HL-60 (cell line): ENCODE results near the gene TBC1D4.

Experiments used
- DNase-seq, 2 experiments: peaks; one replicate each; pipeline ENCODE4 v3.0.0-alpha.2; 2010 to 2020; ENCODE audit warnings: low read depth in 1 of 2, low spot score in 1 of 2
- H3K27ac ChIP-seq: fragments of 250-450 bp; sonication (Bioruptor Pico); replicated peaks from 2 replicates; pipeline ENCODE4 v1.5.1; 2020; ENCODE audit warnings: mild to moderate bottlenecking, moderate library complexity
- H3K27me3 ChIP-seq: fragments of 250-450 bp; sonication (Bioruptor Pico); 2 replicates; pipeline ENCODE4 v1.5.1; 2021; ENCODE audit warnings: mild to moderate bottlenecking, moderate library complexity; ENCODE audit not compliant: insufficient read depth, poor library complexity, severe bottlenecking
- H3K4me3 ChIP-seq: replicated peaks from 2 replicates; pipeline ENCODE4 v1.5.1; 2011; ENCODE audit warnings: mild to moderate bottlenecking, control low read depth, low read length; ENCODE audit not compliant: insufficient read depth
- GABPA ChIP-seq: IDR thresholded peaks from 2 replicates; pipeline ENCODE4 v1.6.1; 2012; ENCODE audit warnings: low read depth
- POLR2AphosphoS5 ChIP-seq: IDR thresholded peaks from 2 replicates; pipeline ENCODE4 v1.6.1; 2012; ENCODE audit warnings: low read depth
- SPI1 ChIP-seq: IDR thresholded peaks from 2 replicates; pipeline ENCODE4 v1.6.1; 2012; ENCODE audit warnings: low read depth, mild to moderate bottlenecking, borderline replicate concordance
- TF ChIP-seq, protein P1 (sequence below): IDR thresholded peaks from one replicate; pipeline ENCODE4 v1.5.1; 2011; ENCODE audit warnings: low read length, control low read depth, inconsistent platforms; ENCODE audit not compliant: insufficient read depth
- TF ChIP-seq, protein P2 (sequence below): IDR thresholded peaks from 2 replicates; pipeline ENCODE4 v1.6.1; 2012; ENCODE audit warnings: low read depth; ENCODE audit not compliant: insufficient replicate concordance

Gene TBC1D4

DNA sequence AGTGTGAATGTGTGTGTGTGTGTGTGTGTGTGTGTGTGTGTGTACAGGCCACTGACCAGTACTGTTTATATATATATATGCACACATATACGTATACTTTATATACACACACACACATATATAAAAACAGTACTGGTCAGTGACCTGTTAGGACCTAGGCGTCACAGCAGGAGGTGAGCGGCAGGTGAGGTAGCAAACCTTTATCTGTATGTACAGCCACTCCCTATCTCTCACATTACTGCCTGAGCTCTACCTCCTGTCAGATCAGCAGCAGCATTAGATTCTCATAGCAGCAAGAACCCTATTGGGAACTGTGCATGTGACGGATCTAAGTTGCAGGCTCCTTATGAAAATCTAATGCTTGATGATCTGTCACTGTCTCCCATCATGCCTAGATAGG, 34.5 kb downstream of the TBC1D4 start:
- DNase-seq = no peak
- TF ChIP-seq, protein P1, sequence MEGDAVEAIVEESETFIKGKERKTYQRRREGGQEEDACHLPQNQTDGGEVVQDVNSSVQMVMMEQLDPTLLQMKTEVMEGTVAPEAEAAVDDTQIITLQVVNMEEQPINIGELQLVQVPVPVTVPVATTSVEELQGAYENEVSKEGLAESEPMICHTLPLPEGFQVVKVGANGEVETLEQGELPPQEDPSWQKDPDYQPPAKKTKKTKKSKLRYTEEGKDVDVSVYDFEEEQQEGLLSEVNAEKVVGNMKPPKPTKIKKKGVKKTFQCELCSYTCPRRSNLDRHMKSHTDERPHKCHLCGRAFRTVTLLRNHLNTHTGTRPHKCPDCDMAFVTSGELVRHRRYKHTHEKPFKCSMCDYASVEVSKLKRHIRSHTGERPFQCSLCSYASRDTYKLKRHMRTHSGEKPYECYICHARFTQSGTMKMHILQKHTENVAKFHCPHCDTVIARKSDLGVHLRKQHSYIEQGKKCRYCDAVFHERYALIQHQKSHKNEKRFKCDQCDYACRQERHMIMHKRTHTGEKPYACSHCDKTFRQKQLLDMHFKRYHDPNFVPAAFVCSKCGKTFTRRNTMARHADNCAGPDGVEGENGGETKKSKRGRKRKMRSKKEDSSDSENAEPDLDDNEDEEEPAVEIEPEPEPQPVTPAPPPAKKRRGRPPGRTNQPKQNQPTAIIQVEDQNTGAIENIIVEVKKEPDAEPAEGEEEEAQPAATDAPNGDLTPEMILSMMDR = no peak
- TF ChIP-seq, protein P2, sequence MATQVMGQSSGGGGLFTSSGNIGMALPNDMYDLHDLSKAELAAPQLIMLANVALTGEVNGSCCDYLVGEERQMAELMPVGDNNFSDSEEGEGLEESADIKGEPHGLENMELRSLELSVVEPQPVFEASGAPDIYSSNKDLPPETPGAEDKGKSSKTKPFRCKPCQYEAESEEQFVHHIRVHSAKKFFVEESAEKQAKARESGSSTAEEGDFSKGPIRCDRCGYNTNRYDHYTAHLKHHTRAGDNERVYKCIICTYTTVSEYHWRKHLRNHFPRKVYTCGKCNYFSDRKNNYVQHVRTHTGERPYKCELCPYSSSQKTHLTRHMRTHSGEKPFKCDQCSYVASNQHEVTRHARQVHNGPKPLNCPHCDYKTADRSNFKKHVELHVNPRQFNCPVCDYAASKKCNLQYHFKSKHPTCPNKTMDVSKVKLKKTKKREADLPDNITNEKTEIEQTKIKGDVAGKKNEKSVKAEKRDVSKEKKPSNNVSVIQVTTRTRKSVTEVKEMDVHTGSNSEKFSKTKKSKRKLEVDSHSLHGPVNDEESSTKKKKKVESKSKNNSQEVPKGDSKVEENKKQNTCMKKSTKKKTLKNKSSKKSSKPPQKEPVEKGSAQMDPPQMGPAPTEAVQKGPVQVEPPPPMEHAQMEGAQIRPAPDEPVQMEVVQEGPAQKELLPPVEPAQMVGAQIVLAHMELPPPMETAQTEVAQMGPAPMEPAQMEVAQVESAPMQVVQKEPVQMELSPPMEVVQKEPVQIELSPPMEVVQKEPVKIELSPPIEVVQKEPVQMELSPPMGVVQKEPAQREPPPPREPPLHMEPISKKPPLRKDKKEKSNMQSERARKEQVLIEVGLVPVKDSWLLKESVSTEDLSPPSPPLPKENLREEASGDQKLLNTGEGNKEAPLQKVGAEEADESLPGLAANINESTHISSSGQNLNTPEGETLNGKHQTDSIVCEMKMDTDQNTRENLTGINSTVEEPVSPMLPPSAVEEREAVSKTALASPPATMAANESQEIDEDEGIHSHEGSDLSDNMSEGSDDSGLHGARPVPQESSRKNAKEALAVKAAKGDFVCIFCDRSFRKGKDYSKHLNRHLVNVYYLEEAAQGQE = no peak
- TF ChIP-seq SPI1 (no peak), POLR2AphosphoS5 (no peak), GABPA (no peak)
- Histone ChIP-seq H3K4me3 (no peak overlapping the region), H3K27me3 (no peaks in the 10 kb centered on the region), H3K27ac (no peak overlapping the region)

DNA sequence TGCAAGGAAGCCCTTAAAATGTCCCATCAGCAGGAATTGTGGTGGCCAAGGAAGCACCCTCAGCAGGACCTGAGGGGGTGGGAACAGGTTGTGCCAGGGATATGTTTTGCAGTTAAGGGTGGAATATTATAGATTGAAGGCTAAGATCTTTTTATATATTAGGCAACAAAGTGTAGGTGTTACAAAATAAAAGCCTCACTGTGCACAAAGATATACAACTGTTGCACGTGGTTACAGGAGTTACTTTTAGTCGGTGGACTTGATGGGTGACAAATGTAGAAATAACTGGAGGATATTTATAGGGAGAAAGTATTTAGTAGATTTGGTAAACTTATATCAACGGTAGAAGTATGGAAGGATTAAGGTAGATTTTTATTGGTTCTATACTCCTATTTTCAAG, 35.1 kb downstream of the TBC1D4 start:
- TF ChIP-seq GABPA (no peak), SPI1 (no peak), POLR2AphosphoS5 (no peak)
- TF ChIP-seq, protein P2 = no peak
- TF ChIP-seq, protein P1 = no peak
- Histone ChIP-seq H3K27me3 (no peaks in the 10 kb centered on the region), H3K4me3 (no peak overlapping the region), H3K27ac (no peak overlapping the region)
- no peak for DNase-seq

DNA sequence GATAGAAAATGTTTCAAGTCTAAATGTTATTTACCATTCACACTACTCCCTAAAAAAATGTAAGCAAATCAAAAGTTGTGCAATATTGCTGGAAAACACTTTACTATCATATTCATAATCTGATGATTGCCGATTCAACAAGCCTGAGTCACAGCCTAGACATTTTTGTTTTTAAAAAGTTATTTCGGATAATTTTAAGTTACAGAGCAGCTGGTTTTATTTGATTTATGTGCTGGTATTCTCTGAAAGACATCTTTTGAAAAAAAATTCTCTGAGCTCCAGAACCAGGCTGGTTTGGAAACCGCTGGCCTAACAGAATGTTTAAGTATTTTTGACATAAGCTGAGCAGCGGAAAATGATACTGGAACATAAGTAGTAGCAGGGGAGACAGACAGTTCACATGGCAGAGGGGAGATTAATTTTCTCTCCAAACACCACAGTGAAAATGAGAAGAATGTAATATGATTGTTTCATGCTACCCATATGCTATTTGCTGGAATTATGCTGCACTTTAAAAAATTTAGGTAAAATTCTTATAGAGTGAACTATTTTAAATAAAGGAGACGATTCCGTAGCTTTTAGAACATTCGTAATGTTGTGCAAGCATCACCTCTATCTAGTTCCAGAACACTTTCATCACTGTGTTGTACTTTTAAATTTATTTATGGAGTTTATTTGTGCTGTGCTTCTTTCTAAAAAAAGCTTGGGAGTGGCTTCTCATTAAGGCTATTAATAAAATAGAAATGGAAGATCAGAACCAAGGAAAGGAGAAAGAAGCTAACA, 36.1 kb downstream of the TBC1D4 start:
- DNase-seq = no peak
- Histone ChIP-seq H3K4me3 (no peak overlapping the region), H3K27ac (no peak overlapping the region), H3K27me3 (no peaks in the 10 kb centered on the region)
- TF ChIP-seq POLR2AphosphoS5 (no peak), GABPA (no peak)
- TF ChIP-seq, protein P1 = no peak
